SJSA1 (cell line): ENCODE data around the gene CD81. TPM values are rescaled to one million over a fixed set of nuclear protein-coding genes. Genes with fewer than 3 reads are reported as not detected.
A peak's percentile ranks its signal among the peaks of the same experiment; 100 is the strongest.

Source experiments
- DNase-seq, 2 experiments: peaks; one replicate each; pipeline ENCODE4 v3.0.0-alpha.2; 2015 to 2020; ENCODE audit warnings: low spot score in 2 of 2, low read depth in 1 of 2
- H3K27ac ChIP-seq: fragments of 250-450 bp; sonication (Bioruptor Pico); 2 replicates; pipeline ENCODE4 v1.5.1; 2020; ENCODE audit warnings: mild to moderate bottlenecking, moderate library complexity
- H3K27me3 ChIP-seq: fragments of 250-450 bp; sonication (Bioruptor Pico); replicated peaks from 2 replicates; pipeline ENCODE4 v1.5.1; 2020; ENCODE audit warnings: mild to moderate bottlenecking, moderate library complexity
- H3K36me3 ChIP-seq: fragments of 250-450 bp; sonication (Bioruptor Pico); 2 replicates; pipeline ENCODE4 v1.5.1; 2020; ENCODE audit warnings: mild to moderate bottlenecking
- H3K4me1 ChIP-seq: fragments of 250-450 bp; sonication (Bioruptor Pico); replicated peaks from 2 replicates; pipeline ENCODE4 v1.6.1; 2021; ENCODE audit warnings: mild to moderate bottlenecking
- H3K4me3 ChIP-seq: fragments of 250-450 bp; sonication (Bioruptor Pico); 2 replicates; pipeline ENCODE4 v1.5.1; 2020; ENCODE audit warnings: mild to moderate bottlenecking
- H3K9me3 ChIP-seq: fragments of 250-450 bp; sonication (Bioruptor Pico); replicated peaks from 2 replicates; pipeline ENCODE4 v1.5.1; 2020; ENCODE audit warnings: mild to moderate bottlenecking
- total RNA-seq: library from RNA; depleted of rRNA; stranded (reverse); fragments of >200 nt; shearing (Covaris generic); gene quantifications from 2 replicates; pipeline ENCODE4 v1.2.3, GENCODE V29; 2014

CD81 gene
- total RNA-seq, 1 experiment from 2014 or later, result 219 TPM

- peaks cover 87% of the 10 kb centered on the region for H3K36me3 ChIP-seq
- no peak for DNase-seq
- no peaks in the 10 kb centered on the region for H3K27me3 ChIP-seq
- H3K9me3 ChIP-seq, result no peaks in the 10 kb centered on the region
- H3K4me3 ChIP-seq, result no peak overlapping the region
- no peak overlapping the region for H3K27ac ChIP-seq
- peaks cover 45% of the 10 kb centered on the region for H3K4me1 ChIP-seq
Observed at GRCh38 chr11:2385156-2386151, 8.3 kb downstream of the CD81 start.

- H3K27ac ChIP-seq, result peak overlapping the region; percentile 16
- H3K36me3 ChIP-seq, result peaks cover 85% of the 10 kb centered on the region
- no peaks in the 10 kb centered on the region for H3K27me3 ChIP-seq
- H3K4me3 ChIP-seq, result no peak overlapping the region
- H3K9me3 ChIP-seq, result no peaks in the 10 kb centered on the region
- H3K4me1 ChIP-seq, result peaks cover 45% of the 10 kb centered on the region
- DNase-seq, result no peak
Observed at GRCh38 chr11:2386591-2386990, 9.5 kb downstream of the CD81 start.

GRCh38 chr11:2387266-2387987 lies 10.3 kb downstream of the CD81 start:
- Histone ChIP-seq H3K27ac (peak overlapping the region; percentile 16), H3K4me1 (peaks cover 45% of the 10 kb centered on the region), H3K36me3 (peaks cover 85% of the 10 kb centered on the region), H3K27me3 (no peaks in the 10 kb centered on the region), H3K9me3 (no peaks in the 10 kb centered on the region), H3K4me3 (no peak overlapping the region)
- DNase-seq, result peak in 1 of 2 experiments; percentile 31

DNA sequence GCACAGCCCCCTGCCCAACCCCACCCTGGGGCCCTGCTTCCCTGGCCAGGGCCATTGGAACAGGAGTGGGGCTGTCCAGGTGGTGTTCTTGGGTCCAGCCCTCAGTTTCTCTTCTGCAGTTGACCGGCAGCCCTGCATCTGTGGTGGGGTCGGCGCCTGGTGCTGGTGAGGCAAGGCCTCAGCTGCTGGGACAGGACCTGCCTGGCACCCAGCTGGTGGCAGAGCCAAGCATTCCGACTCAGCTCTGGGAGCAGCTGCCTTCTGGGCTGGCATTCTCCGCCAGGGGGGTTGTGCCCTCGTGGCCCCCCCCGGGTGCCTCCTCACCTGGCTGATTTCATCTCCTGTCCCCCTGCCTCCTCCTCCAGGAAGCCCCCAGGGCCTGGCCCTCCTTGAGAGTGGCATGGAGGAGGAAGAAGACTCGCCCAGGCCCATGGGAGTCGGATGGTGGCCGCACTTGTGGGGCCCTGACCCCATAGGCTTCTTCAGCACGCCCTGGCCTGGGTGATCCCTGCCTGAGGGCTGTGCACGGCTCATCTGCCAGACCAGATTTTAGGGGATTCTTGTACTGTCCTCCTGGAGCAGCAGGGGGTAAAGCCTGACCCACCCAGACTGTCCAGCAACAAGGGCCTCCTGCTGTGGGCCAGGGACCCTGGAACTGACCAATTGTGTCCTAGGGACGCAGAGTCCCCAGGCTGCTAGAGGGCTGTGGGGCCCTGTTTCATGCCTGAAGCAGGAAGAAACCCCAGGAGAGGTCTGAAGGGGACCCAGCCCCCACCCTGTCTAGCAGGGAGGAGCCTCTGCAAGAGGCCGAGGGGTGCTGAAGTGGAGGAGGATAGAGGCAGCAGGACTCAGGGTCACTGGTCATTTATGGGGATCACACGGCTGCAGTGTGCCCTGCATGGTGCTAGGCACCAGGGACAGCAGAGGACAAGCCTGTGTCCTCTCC lies 11.6 kb downstream of the CD81 start:
- no peak for DNase-seq
- no peak overlapping the region for H3K4me3 ChIP-seq
- H3K36me3 ChIP-seq, result peaks cover 86% of the 10 kb centered on the region
- no peaks in the 10 kb centered on the region for H3K9me3 ChIP-seq
- H3K4me1 ChIP-seq, result peaks cover 42% of the 10 kb centered on the region
- no peaks in the 10 kb centered on the region for H3K27me3 ChIP-seq
- H3K27ac ChIP-seq, result no peak overlapping the region

DNA sequence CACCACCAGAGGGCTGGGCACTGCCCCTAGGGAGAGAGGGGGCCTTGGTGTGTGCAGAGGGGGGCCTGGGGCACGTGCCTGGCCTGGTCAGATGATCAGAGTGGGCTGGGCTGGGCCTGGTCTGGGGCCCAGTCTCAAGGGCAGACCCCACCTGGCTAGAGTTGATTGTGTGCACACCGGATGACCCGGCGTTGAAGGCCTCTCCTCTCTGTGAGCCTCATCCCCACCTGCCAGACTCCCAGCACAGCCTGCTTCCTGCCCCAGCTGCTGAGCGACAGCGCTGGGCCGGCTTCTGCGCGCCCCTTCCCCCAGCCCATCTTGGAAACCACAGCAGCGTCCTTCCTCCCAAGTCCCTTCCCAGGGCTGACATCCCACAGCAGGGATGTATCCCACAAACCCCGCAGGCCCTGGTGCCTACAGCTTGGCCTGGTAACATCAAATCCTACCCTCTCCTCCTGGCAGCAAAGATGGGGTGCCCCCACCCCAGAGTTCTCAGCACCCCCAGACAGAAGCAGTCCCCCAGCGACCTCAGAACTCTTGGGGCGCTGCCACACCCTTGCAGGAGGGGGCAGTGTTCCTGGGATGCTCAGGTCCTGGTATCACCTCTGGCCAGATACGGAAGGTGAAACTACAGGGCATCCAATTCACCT lies 12.4 kb downstream of the CD81 start:
- no peaks in the 10 kb centered on the region for H3K27me3 ChIP-seq

GRCh38 chr11:2390091-2390724 lies 13.1 kb downstream of the CD81 start:
- no peak for DNase-seq
- Histone ChIP-seq H3K4me1 (peaks cover 42% of the 10 kb centered on the region), H3K27me3 (no peaks in the 10 kb centered on the region), H3K27ac (no peak overlapping the region), H3K9me3 (no peaks in the 10 kb centered on the region), H3K36me3 (peaks cover 90% of the 10 kb centered on the region), H3K4me3 (no peak overlapping the region)

More for the DNA sequence above, 12.4 kb downstream of the CD81 start:
- Histone ChIP-seq H3K36me3 (peaks cover 91% of the 10 kb centered on the region), H3K27ac (no peak overlapping the region), H3K4me3 (no peak overlapping the region), H3K9me3 (no peaks in the 10 kb centered on the region), H3K4me1 (peaks cover 42% of the 10 kb centered on the region)
- no peak for DNase-seq

DNA sequence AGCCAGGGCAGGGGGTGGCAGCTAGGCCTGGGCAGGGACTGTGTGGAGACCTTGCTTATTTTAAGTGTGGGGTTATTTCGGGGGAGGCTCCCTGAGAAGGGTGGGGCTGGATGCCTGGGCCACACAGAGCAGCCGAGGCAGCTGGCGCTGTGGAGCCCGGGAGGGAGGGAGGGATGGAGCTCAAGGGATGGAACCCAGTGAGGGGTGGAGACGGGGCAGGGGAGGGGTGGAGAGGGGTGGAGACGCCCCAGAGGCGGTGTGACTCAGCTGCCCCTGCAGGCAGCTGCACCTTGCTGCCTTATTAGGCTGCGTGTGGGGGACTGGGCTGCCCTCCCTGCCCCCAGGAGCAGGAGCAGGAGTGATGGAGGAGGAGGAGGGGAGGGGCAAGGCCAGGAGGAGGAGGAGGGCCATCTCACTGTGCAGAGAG lies 13.6 kb downstream of the CD81 start:
- H3K9me3 ChIP-seq, result no peaks in the 10 kb centered on the region
- peaks cover 91% of the 10 kb centered on the region for H3K36me3 ChIP-seq
- no peak overlapping the region for H3K27ac ChIP-seq
- peaks cover 42% of the 10 kb centered on the region for H3K4me1 ChIP-seq
- H3K4me3 ChIP-seq, result no peak overlapping the region
- peak; percentile 56 to 95 for DNase-seq
- H3K27me3 ChIP-seq, result no peaks in the 10 kb centered on the region

DNA sequence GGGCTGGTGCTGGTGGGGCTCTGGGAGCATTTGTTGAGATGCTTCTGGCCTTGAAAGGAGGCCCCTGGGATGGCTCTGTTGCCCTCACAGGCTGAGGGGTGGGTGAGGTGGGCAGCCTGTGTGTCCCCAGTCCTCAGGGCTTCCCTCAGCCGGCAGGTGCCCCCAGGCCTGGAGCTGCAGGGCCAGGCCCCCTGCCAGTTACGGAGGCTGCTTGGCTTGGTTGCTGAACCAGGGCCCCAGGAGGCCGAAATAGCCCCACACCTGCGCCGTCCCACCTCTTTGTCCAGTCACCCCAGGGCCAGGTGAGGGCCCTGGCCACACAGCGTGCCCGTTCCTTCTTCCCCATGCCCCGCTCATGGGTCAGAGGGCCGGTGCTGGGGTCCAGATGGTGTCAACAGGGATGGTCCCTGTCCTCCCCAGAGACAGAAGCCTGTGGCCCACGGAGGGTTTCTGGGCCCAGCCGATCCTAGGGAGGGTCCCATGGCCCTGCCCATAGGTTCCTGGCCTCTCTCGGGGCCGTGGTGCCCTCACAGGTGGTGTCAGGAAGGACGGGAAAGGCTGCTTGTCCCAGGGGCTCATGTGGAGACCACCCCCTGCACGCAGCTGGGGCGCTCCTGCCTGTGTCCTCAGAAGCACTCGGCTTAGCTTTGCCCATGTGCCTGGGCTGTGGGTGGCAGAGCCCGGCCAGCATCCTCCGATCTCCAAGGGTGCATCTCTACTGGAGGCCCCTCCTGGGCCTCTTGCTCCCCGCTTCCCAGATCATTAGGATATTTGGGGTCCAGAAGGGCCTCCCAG lies 14.3 kb downstream of the CD81 start:
- Histone ChIP-seq H3K9me3 (no peaks in the 10 kb centered on the region), H3K27me3 (no peaks in the 10 kb centered on the region), H3K4me1 (peaks cover 36% of the 10 kb centered on the region), H3K27ac (no peak overlapping the region), H3K36me3 (peaks cover 91% of the 10 kb centered on the region), H3K4me3 (no peak overlapping the region)
- no peak for DNase-seq

DNA sequence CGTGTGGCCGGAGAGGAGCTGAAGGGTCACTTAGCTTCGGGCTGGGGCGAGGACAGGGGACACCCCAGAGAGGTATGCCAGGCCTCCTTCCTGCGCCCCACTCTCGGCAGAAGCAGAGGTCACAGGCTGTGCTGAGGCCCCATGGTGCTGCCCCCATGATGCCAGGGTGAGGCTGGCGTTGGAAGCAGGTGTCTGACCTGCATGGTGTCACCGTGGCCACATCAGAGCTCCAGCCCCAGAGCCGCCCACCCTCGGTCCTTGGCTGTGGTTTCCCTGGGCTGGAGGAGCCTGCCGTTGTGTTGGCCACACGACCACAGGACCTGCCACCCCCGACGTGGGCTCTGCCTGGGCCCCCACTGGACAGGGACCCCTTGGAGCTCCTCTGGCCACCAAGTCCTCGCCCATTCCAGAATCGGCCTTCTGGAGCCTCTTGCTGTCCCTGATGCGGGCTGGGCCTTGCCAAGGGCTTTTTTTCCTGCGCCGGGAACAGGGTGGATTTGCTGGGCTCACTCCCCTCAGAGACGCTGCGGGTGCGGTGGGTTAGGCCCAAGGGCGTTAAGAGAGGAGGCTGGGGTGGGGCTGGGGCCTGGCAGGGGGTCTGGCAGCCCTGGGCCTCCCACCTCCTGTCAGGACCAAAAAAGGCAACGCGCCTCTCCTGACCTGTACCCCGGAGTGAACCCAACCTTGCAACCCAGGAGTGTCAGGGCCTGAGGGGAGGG lies 15.3 kb downstream of the CD81 start:
- H3K4me3 ChIP-seq, result no peak overlapping the region
- no peak for DNase-seq
- peaks cover 26% of the 10 kb centered on the region for H3K4me1 ChIP-seq
- no peak overlapping the region for H3K27ac ChIP-seq
- H3K27me3 ChIP-seq, result no peaks in the 10 kb centered on the region
- H3K9me3 ChIP-seq, result no peaks in the 10 kb centered on the region
- peaks cover 91% of the 10 kb centered on the region for H3K36me3 ChIP-seq

GRCh38 chr11:2393111-2393868 lies 16.2 kb downstream of the CD81 start:
- no peaks in the 10 kb centered on the region for H3K9me3 ChIP-seq
- peaks cover 20% of the 10 kb centered on the region for H3K4me1 ChIP-seq
- H3K36me3 ChIP-seq, result peaks cover 93% of the 10 kb centered on the region
- no peak overlapping the region for H3K27ac ChIP-seq
- no peak for DNase-seq
- no peaks in the 10 kb centered on the region for H3K27me3 ChIP-seq
- H3K4me3 ChIP-seq, result no peak overlapping the region
